Mucosa of gallbladder (tissue), 1 donor: Measurements from ENCODE around the gene CPA2. TPM values are rescaled to one million over a fixed set of nuclear protein-coding genes. Genes with fewer than 3 reads are reported as not detected.

Source experiments
- DNase-seq: peaks from one replicate; pipeline ENCODE4 v3.0.0-alpha.2; 2020; ENCODE audit warnings: low spot score
- total RNA-seq: library from RNA; stranded (reverse); gene quantifications from one replicate; pipeline ENCODE4 v1.2.1, GENCODE V29; 2021
- donor health status: DM: no; HTN: no; CAD: no.

CPA2 gene
- total RNA-seq, 1 donor from 2014 or later, result 3.3 TPM

DNA sequence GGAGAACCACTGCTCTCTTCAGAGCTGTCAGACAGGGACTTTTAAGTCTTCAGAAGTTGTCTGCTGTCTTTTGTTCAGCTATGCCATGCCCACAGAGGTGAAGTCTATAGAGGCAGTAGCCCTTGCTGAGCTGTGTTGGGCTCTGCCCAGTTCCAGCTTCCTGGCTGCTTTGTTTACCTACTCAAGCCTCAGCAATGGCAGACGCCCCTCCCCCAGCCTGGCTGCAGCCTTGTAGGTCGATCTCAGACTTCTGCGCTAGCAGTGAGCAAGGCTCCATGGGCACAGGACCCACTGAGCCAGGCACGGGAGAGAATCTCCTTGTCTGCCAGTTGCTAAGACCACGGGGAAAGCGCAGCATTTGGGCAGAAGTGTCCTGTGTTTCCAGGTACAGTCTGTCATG lies 12.1 kb upstream of the CPA2 start:
- DNase-seq, result peak; percentile 22

DNA sequence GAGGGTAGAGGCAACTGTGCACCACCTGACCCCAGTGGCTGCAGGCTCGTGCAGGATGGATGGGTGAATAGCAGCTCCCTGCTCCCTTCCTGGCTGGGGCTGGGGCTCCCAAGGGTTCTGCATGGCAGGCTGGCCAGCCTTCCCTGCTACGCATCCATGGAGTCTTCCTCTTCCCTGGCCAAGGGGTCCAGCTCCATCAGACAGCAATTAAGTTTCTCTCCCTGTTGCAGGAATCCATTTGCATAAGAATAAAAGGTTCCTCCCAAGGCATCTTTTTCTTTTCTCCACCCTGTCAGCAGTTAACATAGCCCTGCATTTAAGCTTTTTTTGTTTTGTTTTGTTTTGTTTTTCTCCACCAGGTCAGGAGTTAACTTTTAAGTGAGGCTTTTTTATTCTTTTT lies 10.0 kb upstream of the CPA2 start:
- no peak for DNase-seq

DNA sequence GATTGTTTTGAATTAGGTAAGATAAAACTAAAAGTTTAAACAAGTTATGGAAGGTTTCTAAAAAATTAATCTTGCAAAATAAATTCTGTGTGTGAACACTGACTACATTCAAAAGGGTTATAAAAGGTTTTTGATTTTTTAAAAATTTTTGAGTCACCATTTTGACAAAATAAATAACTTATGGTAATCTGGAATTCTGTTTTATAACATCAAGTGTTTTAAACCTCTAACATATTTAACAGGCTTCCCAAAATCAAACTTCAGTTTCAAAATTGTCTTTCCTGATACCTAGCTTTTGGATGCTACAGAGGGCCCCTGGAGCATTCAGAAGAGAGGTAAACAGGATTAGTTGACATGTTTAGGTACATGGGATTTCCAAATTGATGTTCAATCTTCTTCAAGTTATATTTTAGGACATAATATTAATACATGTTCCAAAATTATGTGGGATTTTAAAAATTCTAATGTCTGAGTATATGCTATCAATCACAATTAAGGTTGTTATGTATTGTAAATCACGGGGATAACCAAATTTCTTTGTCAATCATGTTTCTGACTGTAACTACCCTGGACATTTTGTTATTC lies 8.1 kb upstream of the CPA2 start:
- DNase-seq, result no peak

- no peak for DNase-seq
Measured at GRCh38 chr7:130262448-130262847, 4.2 kb upstream of the CPA2 start.

GRCh38 chr7:130263130-130263529 lies 3.5 kb upstream of the CPA2 start:
- no peak for DNase-seq

DNA sequence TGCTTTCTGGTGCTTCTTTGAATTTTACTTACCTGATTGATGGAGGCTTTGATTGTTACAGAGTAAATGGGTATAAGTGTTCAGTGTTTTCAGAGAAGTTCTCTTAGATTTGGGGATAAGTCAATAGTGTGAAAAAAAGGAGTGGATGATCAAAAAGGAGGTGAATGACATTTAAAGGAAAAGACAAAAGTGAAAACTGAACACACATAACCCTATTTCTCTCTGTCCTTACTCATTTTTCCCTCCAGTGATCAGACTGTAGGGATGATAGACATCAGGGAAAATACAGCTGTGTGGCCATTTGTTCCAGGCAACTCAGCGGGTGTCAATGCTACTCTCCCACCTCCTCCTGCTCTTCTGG lies 278 bp downstream of the CPA2 start:
- no peak for DNase-seq

- DNase-seq, result no peak
Measured at GRCh38 chr7:130268463-130269317, 2.0 kb downstream of the CPA2 start.

- no peak for DNase-seq
Measured at GRCh38 chr7:130269318-130269694, 2.6 kb downstream of the CPA2 start.

- no peak for DNase-seq
Measured at GRCh38 chr7:130270947-130271800, 4.5 kb downstream of the CPA2 start.

DNA sequence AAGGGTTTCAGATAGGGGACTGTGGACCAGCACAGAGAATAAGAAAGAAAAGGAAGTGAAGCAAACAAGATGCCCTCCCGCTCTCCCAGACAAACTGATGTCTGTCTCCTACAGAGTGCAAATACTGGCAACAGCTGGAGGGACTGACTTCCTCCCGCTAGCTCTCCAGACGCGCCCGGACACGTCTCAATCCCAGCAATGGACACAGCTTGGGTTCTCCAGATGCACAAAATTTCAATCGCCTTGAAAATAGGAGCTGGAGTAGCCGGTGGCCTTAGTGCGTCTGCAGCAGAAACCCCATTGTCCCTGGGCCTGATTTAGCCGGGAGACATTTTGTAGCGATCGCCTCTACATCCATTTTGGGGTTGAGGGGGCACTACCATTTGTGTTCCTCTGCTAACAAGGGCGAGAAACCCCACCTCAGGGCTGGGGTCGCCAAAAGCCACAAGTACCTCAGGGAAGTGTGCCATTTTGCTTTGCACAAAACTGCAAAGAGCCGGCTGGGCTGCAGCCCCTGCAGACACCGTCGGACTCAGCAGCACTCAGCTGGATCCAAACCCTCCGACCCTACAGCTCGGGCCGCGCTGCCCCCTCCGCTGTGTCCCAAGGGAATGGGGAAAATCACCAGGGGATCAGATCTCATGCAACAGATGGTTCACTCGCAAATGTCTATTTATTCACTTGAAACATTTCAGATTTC lies 5.9 kb downstream of the CPA2 start:
- no peak for DNase-seq

- DNase-seq, result no peak
Measured at GRCh38 chr7:130273081-130273932, 6.6 kb downstream of the CPA2 start.

DNA sequence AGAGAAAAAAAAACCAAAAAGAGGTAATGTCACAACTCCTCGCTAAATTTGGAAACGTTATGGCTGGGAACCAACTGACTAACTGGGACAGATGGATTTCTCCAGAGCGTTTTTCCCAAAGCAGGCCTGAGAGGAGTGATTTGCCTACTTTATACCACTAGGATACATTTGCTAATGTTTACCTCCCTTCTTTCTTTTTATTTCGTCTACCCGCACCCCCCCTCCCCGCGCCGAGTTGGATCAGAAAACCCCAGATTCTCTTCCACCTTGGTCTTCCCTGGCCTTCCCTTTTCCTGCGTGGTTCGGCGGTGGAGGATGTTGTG lies 7.2 kb downstream of the CPA2 start:
- no peak for DNase-seq

DNA sequence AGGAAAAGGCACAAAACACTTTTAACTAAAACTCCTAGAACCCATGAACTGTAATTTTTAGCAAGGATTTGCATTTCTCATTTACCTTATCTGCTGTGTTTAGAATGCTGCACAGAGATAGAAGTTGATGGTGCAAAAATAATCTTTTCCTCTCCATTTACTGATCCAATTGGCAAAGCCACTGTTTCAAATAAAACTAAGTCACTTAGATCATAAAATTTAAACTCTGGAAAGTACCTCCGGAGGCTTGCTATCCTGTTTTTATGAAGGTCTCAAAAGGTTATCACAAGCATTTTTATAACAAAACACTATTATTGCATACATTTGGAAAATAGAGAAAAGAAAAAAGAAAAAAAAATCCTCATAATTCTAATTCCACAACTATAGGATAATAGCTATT lies 7.6 kb downstream of the CPA2 start:
- no peak for DNase-seq

GRCh38 chr7:130274983-130275591 lies 8.4 kb downstream of the CPA2 start:
- no peak for DNase-seq

- DNase-seq, result no peak
Measured at GRCh38 chr7:130275826-130276297, 9.2 kb downstream of the CPA2 start.

GRCh38 chr7:130276796-130277762 lies 10.4 kb downstream of the CPA2 start:
- no peak for DNase-seq

- peak; percentile 51 for DNase-seq
Measured at GRCh38 chr7:130277763-130278643, 11.3 kb downstream of the CPA2 start.

GRCh38 chr7:130278860-130279259 lies 12.2 kb downstream of the CPA2 start:
- no peak for DNase-seq
